OCI-LY1 (cell line): ENCODE data around the gene CHST11.

ENCODE experiments used
- H2AFZ ChIP-seq: fragments of 200-600 bp; sonication (generic), shearing (Covaris generic); 2 replicates; pipeline ENCODE4 v1.6.0; 2014; ENCODE audit warnings: antibody characterized with exemption, mild to moderate bottlenecking, low read length
- H3F3A ChIP-seq: fragments of 200-600 bp; sonication (generic), shearing (Covaris generic); 2 replicates; pipeline ENCODE4 v1.6.0; 2014; ENCODE audit warnings: mild to moderate bottlenecking, antibody characterized with exemption, low read length, moderate library complexity; ENCODE audit not compliant: insufficient read depth
- H3K27ac ChIP-seq: fragments of 200-600 bp; sonication (generic); 2 replicates; pipeline ENCODE4 v1.5.1; 2014; ENCODE audit warnings: low read length, mixed run types, mild to moderate bottlenecking, low read depth; ENCODE audit not compliant: poor library complexity, severe bottlenecking
- H3K27me3 ChIP-seq: fragments of 200-600 bp; sonication (generic); 2 replicates; pipeline ENCODE4 v1.6.0; 2014; ENCODE audit warnings: antibody characterized with exemption, mild to moderate bottlenecking, low read length, moderate library complexity; ENCODE audit not compliant: insufficient read depth
- H3K36me3 ChIP-seq: fragments of 200-600 bp; sonication (generic); 2 replicates; pipeline ENCODE4 v1.6.1; 2014; ENCODE audit warnings: mild to moderate bottlenecking, antibody characterized with exemption, low read length, moderate library complexity, mixed read lengths; ENCODE audit not compliant: insufficient read depth
- H3K4me1 ChIP-seq: fragments of 200-600 bp; sonication (generic); 2 replicates; pipeline ENCODE4 v1.5.1; 2014; ENCODE audit warnings: mild to moderate bottlenecking, low read length, moderate library complexity; ENCODE audit not compliant: insufficient read depth, severe bottlenecking
- H3K4me2 ChIP-seq: fragments of 200-600 bp; sonication (generic), shearing (Covaris generic); 2 replicates; pipeline ENCODE4 v1.6.1; 2014; ENCODE audit warnings: low read length
- H3K4me3 ChIP-seq: fragments of 200-600 bp; sonication (generic); 2 replicates; pipeline ENCODE4 v1.5.1; 2014; ENCODE audit warnings: low read length, low read depth, mild to moderate bottlenecking, mixed read lengths; ENCODE audit not compliant: poor library complexity, severe bottlenecking
- H3K79me2 ChIP-seq: fragments of 200-600 bp; shearing (Covaris generic); 2 replicates; pipeline ENCODE4 v1.6.1; 2016; ENCODE audit warnings: mixed run types, low read length, mixed read lengths; ENCODE audit not compliant: insufficient read depth
- H3K9ac ChIP-seq: fragments of 200-600 bp; sonication (generic), shearing (Covaris generic); 2 replicates; pipeline ENCODE4 v1.6.1; 2014; ENCODE audit warnings: mild to moderate bottlenecking, low read length, mixed read lengths
- H3K9me2 ChIP-seq: fragments of 200-600 bp; sonication (generic), shearing (Covaris generic); 2 replicates; pipeline ENCODE4 v1.6.1; 2014; ENCODE audit warnings: low read depth, mild to moderate bottlenecking, low read length, mixed read lengths
- H3K9me3 ChIP-seq: fragments of 200-600 bp; shearing (Covaris generic); 2 replicates; pipeline ENCODE4 v1.6.1; 2014; ENCODE audit warnings: low read length, mixed read lengths
- H4K20me1 ChIP-seq: fragments of 200-600 bp; sonication (generic), shearing (Covaris generic); 2 replicates; pipeline ENCODE4 v1.6.0; 2016; ENCODE audit warnings: mild to moderate bottlenecking, low read length; ENCODE audit not compliant: insufficient read depth
- EZH2 ChIP-seq: fragments of 200-600 bp; sonication (generic), shearing (Covaris generic); IDR thresholded peaks from 2 replicates; pipeline ENCODE4 v1.8.0; 2017; ENCODE audit warnings: borderline replicate concordance, mixed run types, mild to moderate bottlenecking, antibody characterized with exemption, low read length, moderate library complexity, mixed read lengths
- TF ChIP-seq, protein P1 (sequence below): fragments of 200-600 bp; sonication (generic), shearing (Covaris generic); IDR thresholded peaks from 2 replicates; pipeline ENCODE4 v1.5.1; 2017; ENCODE audit warnings: mild to moderate bottlenecking, antibody characterized with exemption, low read length, moderate library complexity, mixed read lengths

CHST11 gene

DNA sequence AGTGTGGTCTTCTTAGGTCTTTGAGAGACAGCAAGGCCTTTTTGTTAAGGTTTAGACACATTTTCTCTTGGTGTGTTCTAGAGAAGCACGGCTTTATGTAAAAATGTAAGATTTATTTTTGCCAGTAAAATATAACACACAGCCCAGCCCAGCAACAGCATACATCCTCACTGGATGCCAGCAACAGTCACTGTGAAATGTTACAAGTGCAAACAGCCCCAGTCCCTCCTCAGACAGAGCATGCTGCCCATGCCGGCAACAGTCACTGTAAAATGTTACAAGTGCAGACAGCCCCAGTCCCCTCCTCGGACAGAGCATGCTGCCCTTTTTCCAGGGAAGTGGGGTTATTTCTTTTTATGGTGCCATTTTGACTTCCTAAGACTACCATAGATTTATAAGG is 207.6 kb downstream of the CHST11 start:
- Histone ChIP-seq H3K9ac (no peak overlapping the region), H3K4me1 (peaks cover 10% of the 10 kb centered on the region), H2AFZ (no peak overlapping the region), H3K9me2 (no peaks in the 10 kb centered on the region), H3F3A (no peaks in the 10 kb centered on the region), H3K27ac (no peak overlapping the region), H3K9me3 (no peaks in the 10 kb centered on the region), H3K79me2 (no peaks in the 10 kb centered on the region), H3K4me3 (no peak overlapping the region), H3K36me3 (no peaks in the 10 kb centered on the region), H4K20me1 (no peaks in the 10 kb centered on the region), H3K4me2 (no peak overlapping the region), H3K27me3 (no peaks in the 10 kb centered on the region)
- no peak for TF ChIP-seq EZH2
- TF ChIP-seq, protein P1, sequence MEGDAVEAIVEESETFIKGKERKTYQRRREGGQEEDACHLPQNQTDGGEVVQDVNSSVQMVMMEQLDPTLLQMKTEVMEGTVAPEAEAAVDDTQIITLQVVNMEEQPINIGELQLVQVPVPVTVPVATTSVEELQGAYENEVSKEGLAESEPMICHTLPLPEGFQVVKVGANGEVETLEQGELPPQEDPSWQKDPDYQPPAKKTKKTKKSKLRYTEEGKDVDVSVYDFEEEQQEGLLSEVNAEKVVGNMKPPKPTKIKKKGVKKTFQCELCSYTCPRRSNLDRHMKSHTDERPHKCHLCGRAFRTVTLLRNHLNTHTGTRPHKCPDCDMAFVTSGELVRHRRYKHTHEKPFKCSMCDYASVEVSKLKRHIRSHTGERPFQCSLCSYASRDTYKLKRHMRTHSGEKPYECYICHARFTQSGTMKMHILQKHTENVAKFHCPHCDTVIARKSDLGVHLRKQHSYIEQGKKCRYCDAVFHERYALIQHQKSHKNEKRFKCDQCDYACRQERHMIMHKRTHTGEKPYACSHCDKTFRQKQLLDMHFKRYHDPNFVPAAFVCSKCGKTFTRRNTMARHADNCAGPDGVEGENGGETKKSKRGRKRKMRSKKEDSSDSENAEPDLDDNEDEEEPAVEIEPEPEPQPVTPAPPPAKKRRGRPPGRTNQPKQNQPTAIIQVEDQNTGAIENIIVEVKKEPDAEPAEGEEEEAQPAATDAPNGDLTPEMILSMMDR = no peak

DNA sequence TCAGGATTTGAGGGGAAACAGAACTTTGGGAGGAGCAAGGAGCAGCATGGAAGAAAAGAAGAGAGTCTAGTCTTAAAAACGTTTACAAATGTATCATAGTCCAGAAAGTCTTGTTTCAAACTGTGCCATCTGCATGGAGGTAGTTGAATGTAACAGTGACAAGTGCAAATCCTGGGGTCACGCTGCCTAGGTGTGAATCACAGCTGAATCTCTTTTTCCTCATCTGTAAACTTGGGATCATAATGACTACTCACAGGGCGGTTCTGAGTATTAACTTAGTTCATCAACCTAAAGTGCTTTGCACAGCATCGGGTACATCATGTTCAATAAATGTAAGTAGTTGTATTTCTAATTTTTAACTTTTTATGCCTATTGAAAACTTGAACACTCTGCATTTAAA is 208.5 kb downstream of the CHST11 start:
- Histone ChIP-seq H3K9ac (no peak overlapping the region), H3K4me1 (peaks cover 19% of the 10 kb centered on the region), H3F3A (no peaks in the 10 kb centered on the region), H3K27me3 (no peaks in the 10 kb centered on the region), H3K36me3 (no peaks in the 10 kb centered on the region), H3K9me2 (no peaks in the 10 kb centered on the region), H3K4me2 (no peak overlapping the region), H3K9me3 (no peaks in the 10 kb centered on the region), H2AFZ (no peak overlapping the region), H3K4me3 (no peak overlapping the region), H3K27ac (no peak overlapping the region), H4K20me1 (no peaks in the 10 kb centered on the region), H3K79me2 (no peaks in the 10 kb centered on the region)
- TF ChIP-seq, protein P1 = no peak
- no peak for TF ChIP-seq EZH2

DNA sequence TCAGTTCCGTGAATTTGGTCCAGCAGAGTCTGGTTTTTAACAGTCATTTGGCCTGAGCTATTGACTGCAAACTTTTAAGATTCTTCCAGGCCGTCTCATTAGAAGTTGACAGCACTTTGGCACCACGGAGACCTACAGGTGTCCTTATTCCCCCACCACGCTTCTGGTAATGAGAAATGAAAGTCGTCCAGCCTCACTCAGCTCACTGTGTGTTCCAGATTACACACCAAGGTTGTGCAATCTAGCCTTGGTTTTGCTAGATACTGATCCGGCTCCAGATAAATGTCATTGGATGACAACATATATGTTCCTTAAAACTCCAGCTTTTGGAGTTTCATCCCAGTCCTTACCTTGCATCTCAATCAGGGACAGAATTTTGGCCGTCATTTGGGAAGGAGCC is 210.4 kb downstream of the CHST11 start:
- H3K27me3 ChIP-seq = no peaks in the 10 kb centered on the region
- H3K79me2 ChIP-seq = no peaks in the 10 kb centered on the region
- no peaks in the 10 kb centered on the region for H4K20me1 ChIP-seq
- H3K4me1 ChIP-seq = peaks cover 38% of the 10 kb centered on the region
- TF ChIP-seq, protein P1 = no peak
- TF ChIP-seq EZH2 = no peak
- H3K36me3 ChIP-seq = no peaks in the 10 kb centered on the region
- H3K9me2 ChIP-seq = no peaks in the 10 kb centered on the region
- H3K9ac ChIP-seq = no peak overlapping the region
- H3K4me2 ChIP-seq = no peak overlapping the region
- no peaks in the 10 kb centered on the region for H3F3A ChIP-seq
- H3K27ac ChIP-seq = no peak overlapping the region
- H2AFZ ChIP-seq = no peak overlapping the region
- H3K4me3 ChIP-seq = no peak overlapping the region
- no peaks in the 10 kb centered on the region for H3K9me3 ChIP-seq
